BLaER1 (cell line): ENCODE data around the gene LTF.
A peak's percentile ranks its signal among the peaks of the same experiment; 100 is the strongest.
"Not testable (repeated sequence)": the region's sequence is repeated elsewhere in the genome, so short reads cannot be mapped to it uniquely, and the experiment has no call there.

ENCODE experiments used
- H3K27ac ChIP-seq: shearing (Covaris generic); formaldehyde crosslinking; 2 replicates; pipeline ENCODE4 v1.8.1; 2022
- H3K27me3 ChIP-seq: shearing (Covaris generic); formaldehyde crosslinking; 2 replicates; pipeline ENCODE4 v1.8.1; 2022
- H3K36me3 ChIP-seq: shearing (Covaris generic); formaldehyde crosslinking; 2 replicates; pipeline ENCODE4 v1.8.1; 2022
- H3K4me1 ChIP-seq: shearing (Covaris generic); formaldehyde crosslinking; 2 replicates; pipeline ENCODE4 v1.8.1; 2022
- H3K4me2 ChIP-seq: shearing (Covaris generic); formaldehyde crosslinking; 2 replicates; pipeline ENCODE4 v1.8.1; 2022
- H3K4me3 ChIP-seq: shearing (Covaris generic); formaldehyde crosslinking; 2 replicates; pipeline ENCODE4 v1.8.1; 2022
- H3K9ac ChIP-seq: shearing (Covaris generic); formaldehyde crosslinking; 2 replicates; pipeline ENCODE4 v1.8.1; 2022
- H3K9me3 ChIP-seq: shearing (Covaris generic); formaldehyde crosslinking; 2 replicates; pipeline ENCODE4 v1.8.1; 2022
- H4K20me1 ChIP-seq: shearing (Covaris generic); formaldehyde crosslinking; 2 replicates; pipeline ENCODE4 v1.8.1; 2022
- Cebpa-rat ChIP-seq: shearing (Covaris generic); IDR thresholded peaks from 2 replicates; pipeline ENCODE4 v1.8.1; 2022

The LTF gene

GRCh38 chr3:46448721-46449120, 16.0 kb downstream of the LTF start:
- Histone ChIP-seq H3K9me3 (no peaks in the 10 kb centered on the region), H4K20me1 (no peaks in the 10 kb centered on the region), H3K4me1 (peaks cover 6% of the 10 kb centered on the region), H3K27me3 (no peaks in the 10 kb centered on the region), H3K4me2 (no peak overlapping the region), H3K36me3 (no peaks in the 10 kb centered on the region), H3K9ac (no peak overlapping the region), H3K27ac (no peak overlapping the region), H3K4me3 (no peak overlapping the region)
- TF ChIP-seq Cebpa-rat = no peak

GRCh38 chr3:46447228-46447985, 17.3 kb downstream of the LTF start:
- Histone ChIP-seq H3K36me3 (no peaks in the 10 kb centered on the region), H3K9me3 (no peaks in the 10 kb centered on the region), H3K9ac (no peak overlapping the region), H4K20me1 (no peaks in the 10 kb centered on the region), H3K4me3 (no peak overlapping the region), H3K27me3 (no peaks in the 10 kb centered on the region), H3K27ac (no peak overlapping the region), H3K4me2 (no peak overlapping the region), H3K4me1 (no peaks in the 10 kb centered on the region)
- no peak for TF ChIP-seq Cebpa-rat

GRCh38 chr3:46442576-46443530, 21.9 kb downstream of the LTF start:
- Histone ChIP-seq H4K20me1 (no peaks in the 10 kb centered on the region), H3K4me2 (no peak overlapping the region), H3K9me3 (no peaks in the 10 kb centered on the region), H3K9ac (no peak overlapping the region), H3K27ac (no peak overlapping the region), H3K36me3 (no peaks in the 10 kb centered on the region), H3K27me3 (no peaks in the 10 kb centered on the region), H3K4me1 (peaks cover 19% of the 10 kb centered on the region), H3K4me3 (no peak overlapping the region)
- TF ChIP-seq Cebpa-rat = no peak

GRCh38 chr3:46440531-46441294, 24.0 kb downstream of the LTF start:
- Histone ChIP-seq H3K9me3 (no peaks in the 10 kb centered on the region), H3K4me1 (peaks cover 19% of the 10 kb centered on the region), H3K36me3 (no peaks in the 10 kb centered on the region), H3K4me3 (no peak overlapping the region), H3K27ac (no peak overlapping the region), H3K9ac (no peak overlapping the region), H3K27me3 (no peaks in the 10 kb centered on the region), H3K4me2 (peak overlapping the region; percentile 42), H4K20me1 (no peaks in the 10 kb centered on the region)
- TF ChIP-seq Cebpa-rat = no peak

GRCh38 chr3:46438831-46439230, 25.9 kb downstream of the LTF start:
- no peaks in the 10 kb centered on the region for H3K27me3 ChIP-seq
- H3K9me3 ChIP-seq = no peaks in the 10 kb centered on the region
- no peak overlapping the region for H3K9ac ChIP-seq
- no peak overlapping the region for H3K4me3 ChIP-seq
- peaks cover 19% of the 10 kb centered on the region for H3K4me1 ChIP-seq
- H4K20me1 ChIP-seq = no peaks in the 10 kb centered on the region
- no peak for TF ChIP-seq Cebpa-rat
- H3K27ac ChIP-seq = no peak overlapping the region
- no peaks in the 10 kb centered on the region for H3K36me3 ChIP-seq
- H3K4me2 ChIP-seq = no peak overlapping the region

GRCh38 chr3:46435081-46435726, 29.5 kb downstream of the LTF start:
- Histone ChIP-seq H3K4me2 (no peak overlapping the region), H3K36me3 (no peaks in the 10 kb centered on the region), H3K4me1 (peaks cover 8% of the 10 kb centered on the region), H3K9me3 (peaks cover 27% of the 10 kb centered on the region), H3K4me3 (no peak overlapping the region), H3K9ac (no peak overlapping the region), H4K20me1 (no peaks in the 10 kb centered on the region), H3K27me3 (no peaks in the 10 kb centered on the region), H3K27ac (no peak overlapping the region)
- no peak for TF ChIP-seq Cebpa-rat

- H3K4me2 ChIP-seq = no peak overlapping the region
- no peak for TF ChIP-seq Cebpa-rat
- no peaks in the 10 kb centered on the region for H4K20me1 ChIP-seq
- H3K27me3 ChIP-seq = no peaks in the 10 kb centered on the region
- H3K9me3 ChIP-seq = peaks cover 27% of the 10 kb centered on the region
- no peak overlapping the region for H3K4me3 ChIP-seq
- H3K4me1 ChIP-seq = 0 out of 2 replicates have a peak, but pooled peaks cover 4% of the 10 kb centered on the region
- H3K27ac ChIP-seq = no peak overlapping the region
- no peaks in the 10 kb centered on the region for H3K36me3 ChIP-seq
- H3K9ac ChIP-seq = no peak overlapping the region
Measured at GRCh38 chr3:46433841-46434240, 30.9 kb downstream of the LTF start.

GRCh38 chr3:46433118-46433517, 31.6 kb downstream of the LTF start:
- not testable (repeated sequence) for H3K4me1 ChIP-seq, H3K4me3 ChIP-seq, H3K27me3 ChIP-seq, H3K9ac ChIP-seq, H3K36me3 ChIP-seq, H3K4me2 ChIP-seq, H4K20me1 ChIP-seq, H3K27ac ChIP-seq
- H3K9me3 ChIP-seq = peaks cover 27% of the 10 kb centered on the region

- H4K20me1 ChIP-seq, H3K9ac ChIP-seq, H3K36me3 ChIP-seq, H3K27ac ChIP-seq, H3K4me2 ChIP-seq, H3K4me1 ChIP-seq, H3K4me3 ChIP-seq, H3K27me3 ChIP-seq: not testable (repeated sequence)
- H3K9me3 ChIP-seq = peaks cover 27% of the 10 kb centered on the region
Measured at GRCh38 chr3:46431905-46432304, 32.8 kb downstream of the LTF start.

- H3K9ac ChIP-seq, H3K27me3 ChIP-seq, H3K27ac ChIP-seq, H3K4me2 ChIP-seq, H3K4me1 ChIP-seq, H4K20me1 ChIP-seq, H3K4me3 ChIP-seq, H3K36me3 ChIP-seq: not testable (repeated sequence)
- H3K9me3 ChIP-seq = peaks cover 27% of the 10 kb centered on the region
Measured at GRCh38 chr3:46430879-46431278, 33.8 kb downstream of the LTF start.
